GM10248 (cell line): Measurements from ENCODE around the gene PCCB.

Source experiments
- CTCF ChIA-PET: fragments of 300-600 bp; sonication (Branson Sonifier 250); formaldehyde crosslinking; extraction: SDS; loops from one replicate; lab custom pipeline; 2021; ENCODE audit warnings: antibody characterized with exemption; lab: Yijun Ruan, JAX
- POLR2A ChIA-PET: fragments of 350-650 bp; sonication (Branson Sonifier 250); formaldehyde crosslinking; extraction: SDS; loops from one replicate; lab custom pipeline; 2020; ENCODE audit warnings: antibody characterized with exemption; lab: Yijun Ruan, JAX
- DNase-seq: peaks from one replicate; pipeline ENCODE4 v3.0.0; 2012; ENCODE audit errors: extremely low spot score
- TF ChIP-seq, protein P1 (sequence below): IDR thresholded peaks from 2 replicates; pipeline ENCODE4 v1.5.1; 2012; ENCODE audit warnings: mild to moderate bottlenecking, low read depth; ENCODE audit errors: extremely low read depth, missing control alignments, control extremely low read depth

PCCB gene

GRCh38 chr3:136326316-136326715 is 76.2 kb downstream of the PCCB start:
- DNase-seq = no peak
- CTCF ChIA-PET = no interaction called here
- TF ChIP-seq, protein P1, sequence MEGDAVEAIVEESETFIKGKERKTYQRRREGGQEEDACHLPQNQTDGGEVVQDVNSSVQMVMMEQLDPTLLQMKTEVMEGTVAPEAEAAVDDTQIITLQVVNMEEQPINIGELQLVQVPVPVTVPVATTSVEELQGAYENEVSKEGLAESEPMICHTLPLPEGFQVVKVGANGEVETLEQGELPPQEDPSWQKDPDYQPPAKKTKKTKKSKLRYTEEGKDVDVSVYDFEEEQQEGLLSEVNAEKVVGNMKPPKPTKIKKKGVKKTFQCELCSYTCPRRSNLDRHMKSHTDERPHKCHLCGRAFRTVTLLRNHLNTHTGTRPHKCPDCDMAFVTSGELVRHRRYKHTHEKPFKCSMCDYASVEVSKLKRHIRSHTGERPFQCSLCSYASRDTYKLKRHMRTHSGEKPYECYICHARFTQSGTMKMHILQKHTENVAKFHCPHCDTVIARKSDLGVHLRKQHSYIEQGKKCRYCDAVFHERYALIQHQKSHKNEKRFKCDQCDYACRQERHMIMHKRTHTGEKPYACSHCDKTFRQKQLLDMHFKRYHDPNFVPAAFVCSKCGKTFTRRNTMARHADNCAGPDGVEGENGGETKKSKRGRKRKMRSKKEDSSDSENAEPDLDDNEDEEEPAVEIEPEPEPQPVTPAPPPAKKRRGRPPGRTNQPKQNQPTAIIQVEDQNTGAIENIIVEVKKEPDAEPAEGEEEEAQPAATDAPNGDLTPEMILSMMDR = no peak
- POLR2A ChIA-PET = no interaction called here

- ChIA-PET CTCF (interaction anchor here (0.9 to 1.2 kb wide), 4 partner anchors 8 to 39 kb away, joined by 3 read pairs; no protein-coding TSS in a partner anchor), POLR2A (no interaction called here)
- TF ChIP-seq, protein P1 = no peak
- DNase-seq = no peak
Observed at GRCh38 chr3:136327671-136328070, 77.5 kb downstream of the PCCB start.

DNA sequence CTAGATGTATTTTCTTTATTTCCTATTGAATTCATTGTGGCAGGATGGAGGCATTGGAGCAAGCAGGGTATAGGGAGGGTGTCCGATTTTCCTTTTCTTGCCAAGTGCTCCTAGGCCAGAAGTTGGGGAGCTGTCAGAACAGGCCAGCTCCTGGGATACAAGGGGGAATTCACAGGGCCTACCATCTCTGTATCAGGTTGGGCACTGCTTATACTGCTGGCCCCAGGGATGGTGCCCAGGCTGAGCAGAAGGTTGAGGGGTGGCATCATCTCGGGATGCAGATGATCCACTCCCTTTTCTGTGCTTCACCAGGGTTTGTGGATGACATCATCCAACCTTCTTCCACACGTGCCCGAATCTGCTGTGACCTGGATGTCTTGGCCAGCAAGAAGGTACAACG is 79.5 kb downstream of the PCCB start:
- DNase-seq = no peak
- TF ChIP-seq, protein P1 = no peak
- CTCF ChIA-PET = no interaction called here
- POLR2A ChIA-PET = no interaction called here

DNA sequence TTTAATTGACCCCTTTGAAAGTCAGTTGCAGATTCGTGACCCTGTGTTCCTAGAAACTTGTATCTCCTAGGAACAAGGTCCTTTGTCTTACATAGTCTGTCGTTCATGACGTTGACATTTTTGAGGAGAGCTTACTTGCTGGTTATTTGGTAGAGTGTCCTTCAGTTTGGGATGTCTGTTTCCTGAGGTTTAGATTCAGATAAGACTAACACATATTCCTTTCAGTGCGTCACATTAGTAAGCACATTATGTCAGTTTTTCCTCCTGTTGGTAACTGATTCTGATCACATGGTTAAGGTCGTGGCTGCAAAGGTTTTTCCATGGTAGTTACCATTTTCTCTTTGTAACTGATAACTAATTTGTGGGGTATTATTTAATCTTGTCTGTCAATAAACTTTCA is 80.8 kb downstream of the PCCB start:
- no peak for DNase-seq
- TF ChIP-seq, protein P1 = no peak
- POLR2A ChIA-PET = no interaction called here
- CTCF ChIA-PET = no interaction called here

GRCh38 chr3:136332302-136332701 is 82.2 kb downstream of the PCCB start:
- TF ChIP-seq, protein P1 = no peak
- ChIA-PET POLR2A (no interaction called here), CTCF (interaction anchor here (2.3 kb wide), 1 partner anchor 12 kb away, joined by 9 read pairs; no protein-coding TSS in a partner anchor)
- DNase-seq = no peak

DNA sequence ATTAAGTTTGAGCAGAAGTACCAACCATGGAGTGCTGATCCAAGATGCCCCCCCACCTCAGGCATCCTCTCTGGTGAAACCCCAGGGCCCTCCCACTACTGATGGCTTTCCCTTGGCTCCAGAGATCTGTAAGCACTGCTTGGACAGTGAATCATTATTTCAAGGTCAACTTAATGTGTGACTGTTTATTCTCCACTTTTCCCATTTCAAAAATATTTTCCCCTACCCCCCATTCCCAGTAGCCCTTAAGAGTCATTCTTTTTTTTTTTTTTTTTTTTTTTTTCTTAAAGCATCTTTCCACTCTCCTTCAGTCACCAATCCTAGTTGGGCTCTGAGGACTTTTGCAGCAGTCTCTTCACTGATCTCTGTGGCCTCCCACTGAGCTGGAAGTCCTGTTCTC is 82.6 kb downstream of the PCCB start:
- TF ChIP-seq, protein P1 = no peak
- no peak for DNase-seq
- ChIA-PET CTCF (interaction anchor here (0.7 to 2.3 kb wide), 4 partner anchors 13 to 45 kb away, joined by 3 to 9 read pairs (median 4); no protein-coding TSS in a partner anchor), POLR2A (no interaction called here)
